ENCODE results near the gene COX4I2. TPM values are rescaled to one million over a fixed set of nuclear protein-coding genes. Genes with fewer than 3 reads are reported as not detected.

Gene COX4I2
- total and polyA plus RNA-seq, 4 donors = 14.4 to 51.8 (median 19.9) TPM

DNA sequence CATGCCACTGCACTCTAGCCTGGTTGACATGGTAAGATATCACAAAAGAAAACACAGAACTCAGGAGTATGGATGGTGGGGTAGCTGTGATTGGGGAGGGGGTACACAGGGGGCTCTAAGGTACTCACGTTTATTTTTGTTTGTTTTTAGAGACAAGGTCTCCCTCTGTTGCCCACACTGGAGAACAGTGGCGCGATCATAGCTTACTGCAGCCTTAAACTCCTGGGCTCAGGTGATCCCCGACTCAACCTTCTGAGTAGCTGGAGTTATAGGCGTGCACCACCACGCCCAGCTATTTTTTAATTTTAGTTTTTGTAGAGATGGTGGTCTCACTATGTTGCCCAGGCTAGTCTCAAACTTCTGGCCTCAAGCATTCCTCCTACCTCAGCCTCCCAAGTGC is 55.7 kb downstream of the COX4I2 start:
- no peaks in the 10 kb centered on the region for H3K27me3 ChIP-seq (ENCODE audit: control insufficient read depth in 3 of 3, insufficient read depth in 3 of 3, low read length in 2 of 3)
- H3K4me3 ChIP-seq = no peak overlapping the region
- no peak for ATAC-seq (ENCODE audit: insufficient read depth, low FRiP score)
- H3K36me3 ChIP-seq (ENCODE audit: control insufficient read depth in 4 of 4, insufficient read depth in 4 of 4, low read length in 4 of 4) = peaks cover 0 to 17% (median 7%) of the 10 kb centered on the region in 4 donors
- no peak for TF ChIP-seq CTCF (IDR thresholded peaks at IDR 0.05; ENCODE audit: control extremely low read depth, extremely low read depth)
- peaks cover 0 to 54% (median 5%) of the 10 kb centered on the region in 5 donors for H3K4me1 ChIP-seq (ENCODE audit: control insufficient read depth in 5 of 5, insufficient read depth in 5 of 5, low read length in 5 of 5)
- H3K9ac ChIP-seq (ENCODE audit: insufficient read depth in 1 of 2, low read length in 2 of 2) = no peak overlapping the region
- H3K27ac ChIP-seq (ENCODE audit: low read depth in 1 of 2, low read length in 1 of 2) = no peak overlapping the region
- H3K9me3 ChIP-seq (ENCODE audit: control insufficient read depth in 4 of 4, insufficient read depth in 3 of 4, low read length in 3 of 4) = no peaks in the 10 kb centered on the region
- no peak for DNase-seq
- WGBS, 2 donors = 91 to 93% methylated on average over 6 of the region's 6 CpGs

DNA sequence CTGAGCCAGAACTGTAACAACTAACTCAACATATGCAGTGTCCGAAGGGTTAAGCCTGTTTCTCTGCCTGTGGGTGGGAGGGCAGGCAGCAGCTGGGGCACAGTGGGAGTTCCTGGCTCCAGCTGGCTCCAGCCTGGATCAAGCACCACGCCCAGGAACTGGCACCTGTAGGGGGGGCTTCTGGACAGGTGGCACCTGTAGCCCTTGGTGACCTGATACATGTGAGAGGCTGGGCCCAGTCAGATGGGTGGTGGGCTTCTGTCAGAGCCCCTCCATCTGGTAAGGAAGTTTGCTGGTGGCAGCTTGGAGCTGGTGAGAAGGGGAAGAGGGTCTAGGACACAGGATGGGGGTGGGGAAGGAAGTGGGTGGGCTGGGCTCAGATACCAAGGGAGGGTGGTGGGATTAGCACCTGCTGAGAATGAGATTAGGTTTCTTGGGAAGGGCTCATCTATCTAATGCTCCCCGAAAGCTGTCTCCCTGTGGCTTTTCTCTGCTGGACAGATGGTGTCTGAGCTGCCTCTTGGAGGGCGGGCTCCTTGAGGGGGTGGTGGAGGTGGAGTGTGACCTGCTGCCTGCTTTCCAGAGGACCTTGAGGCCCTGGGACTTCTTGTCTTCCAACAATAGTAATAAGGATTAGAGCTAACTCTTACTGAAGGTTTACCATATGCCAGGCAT is 56.4 kb downstream of the COX4I2 start:
- no peak for ATAC-seq (ENCODE audit: insufficient read depth, low FRiP score)

More for the DNA sequence above, 56.4 kb downstream of the COX4I2 start:
- no peak overlapping the region for H3K4me3 ChIP-seq
- no peaks in the 10 kb centered on the region for H3K27me3 ChIP-seq (ENCODE audit: control insufficient read depth in 3 of 3, insufficient read depth in 3 of 3, low read length in 2 of 3)
- H3K9me3 ChIP-seq (ENCODE audit: control insufficient read depth in 4 of 4, insufficient read depth in 3 of 4, low read length in 3 of 4) = no peaks in the 10 kb centered on the region
- WGBS, 2 donors = 69 to 76% methylated on average over 4 of the region's 4 CpGs
- peak overlapping the region; percentile 79 to 80 for H3K27ac ChIP-seq (ENCODE audit: low read depth in 1 of 2, low read length in 1 of 2)
- peaks cover 0 to 61% (median 5%) of the 10 kb centered on the region in 5 donors for H3K4me1 ChIP-seq (ENCODE audit: control insufficient read depth in 5 of 5, insufficient read depth in 5 of 5, low read length in 5 of 5)
- H3K9ac ChIP-seq (ENCODE audit: insufficient read depth in 1 of 2, low read length in 2 of 2) = no peak overlapping the region
- no peak for DNase-seq
- H3K36me3 ChIP-seq (ENCODE audit: control insufficient read depth in 4 of 4, insufficient read depth in 4 of 4, low read length in 4 of 4) = peaks cover 0 to 16% (median 7%) of the 10 kb centered on the region in 4 donors
- TF ChIP-seq CTCF (IDR thresholded peaks at IDR 0.05; ENCODE audit: control extremely low read depth, extremely low read depth) = no peak

Small RNA genes lying within 50 kb of the gene (small RNA-seq; reads per million reads assigned to genes)
- gene MIR3193 (ENCODE audit: low replicate concordance) = not detected

Other genes with a start within 250 kb of the COX4I2 start
- gene DEFB119, start 247.3 kb upstream of the COX4I2 start, total RNA-seq = not detected
- not detected for gene DEFB119, start 247.3 kb upstream of the COX4I2 start, polyA plus RNA-seq
- gene DEFB121, start 231.7 kb upstream of the COX4I2 start, total RNA-seq = not detected
- not detected for gene DEFB121, start 231.7 kb upstream of the COX4I2 start, polyA plus RNA-seq
- gene DEFB123, start 197.3 kb upstream of the COX4I2 start, total RNA-seq = not detected
- gene DEFB123, start 197.3 kb upstream of the COX4I2 start, polyA plus RNA-seq = not detected
- gene DEFB124, start 162.8 kb upstream of the COX4I2 start, total RNA-seq = not detected
- gene DEFB124, start 162.8 kb upstream of the COX4I2 start, polyA plus RNA-seq = under 1 TPM in 1 of 2 donors, not detected in 1; 0.18 TPM
- 1 to 10 TPM; 1.7 to 7.1 TPM for gene REM1, start 162.6 kb upstream of the COX4I2 start, total RNA-seq
- 1 to 10 TPM; 1.3 to 1.7 TPM for gene REM1, start 162.6 kb upstream of the COX4I2 start, polyA plus RNA-seq
- gene HM13, start 123.5 kb upstream of the COX4I2 start, total RNA-seq = 100 to 1,000 TPM in 1 of 2 donors, 10 to 100 TPM in 1; 53.5 to 237 TPM
- gene HM13, start 123.5 kb upstream of the COX4I2 start, polyA plus RNA-seq = 100 to 1,000 TPM; 173 to 249 TPM
- 100 to 1,000 TPM; 251 to 389 TPM for gene ID1, start 32.6 kb upstream of the COX4I2 start, total RNA-seq
- 100 to 1,000 TPM; 299 to 824 TPM for gene ID1, start 32.6 kb upstream of the COX4I2 start, polyA plus RNA-seq
- 100 to 1,000 TPM; 113 to 150 TPM for gene BCL2L1, start 85.0 kb downstream of the COX4I2 start, total RNA-seq
- gene BCL2L1, start 85.0 kb downstream of the COX4I2 start, polyA plus RNA-seq = 100 to 1,000 TPM; 107 to 120 TPM
- 1 to 10 TPM; 1.6 to 6.5 TPM for gene TPX2, start 101.4 kb downstream of the COX4I2 start, total RNA-seq
- 1 to 10 TPM; 2.0 to 2.1 TPM for gene TPX2, start 101.4 kb downstream of the COX4I2 start, polyA plus RNA-seq
- under 1 TPM in 1 of 2 donors, not detected in 1; 0.28 TPM for gene MYLK2, start 181.4 kb downstream of the COX4I2 start, total RNA-seq
- under 1 TPM; 0.06 to 0.26 TPM for gene MYLK2, start 181.4 kb downstream of the COX4I2 start, polyA plus RNA-seq
- gene FOXS1, start 207.7 kb downstream of the COX4I2 start, total RNA-seq = 1 to 10 TPM; 2.3 to 2.7 TPM
- gene FOXS1, start 207.7 kb downstream of the COX4I2 start, polyA plus RNA-seq = 1 to 10 TPM; 1.4 to 3.2 TPM
- 1 to 10 TPM; 4.1 to 4.7 TPM for gene DUSP15, start 232.6 kb downstream of the COX4I2 start, total RNA-seq
- 1 to 10 TPM; 1.6 to 1.7 TPM for gene DUSP15, start 232.6 kb downstream of the COX4I2 start, polyA plus RNA-seq
- 1 to 10 TPM; 7.1 to 8.9 TPM for gene TTLL9, start 232.7 kb downstream of the COX4I2 start, total RNA-seq
- 1 to 10 TPM; 1.9 to 2.5 TPM for gene TTLL9, start 232.7 kb downstream of the COX4I2 start, polyA plus RNA-seq